GM12875 (cell line): ENCODE results near the gene GPR33.
A peak's percentile ranks its signal among the peaks of the same experiment; 100 is the strongest.

Experiments
- H3K4me3 ChIP-seq: one replicate; pipeline ENCODE4 v1.5.1; 2011; ENCODE audit warnings: low read depth, low read length, control low read depth
- CTCF ChIP-seq: IDR thresholded peaks from 2 replicates; pipeline ENCODE4 v1.5.1; 2011; ENCODE audit warnings: low read depth, mild to moderate bottlenecking, control low read depth, inconsistent platforms, low read length, moderate library complexity, borderline replicate concordance; ENCODE audit not compliant: insufficient read depth

Gene GPR33

GRCh38 chr14:31461545-31461944 is 26.3 kb downstream of the GPR33 start:
- no peak overlapping the region for H3K4me3 ChIP-seq
- TF ChIP-seq CTCF, result no peak

- no peak for TF ChIP-seq CTCF
- no peak overlapping the region for H3K4me3 ChIP-seq
Observed at GRCh38 chr14:31457665-31458659, 29.9 kb downstream of the GPR33 start.

- no peak for TF ChIP-seq CTCF
- peak within 1 kb of the TSS; percentile 59 for H3K4me3 ChIP-seq
Observed at GRCh38 chr14:31456841-31457664, 30.8 kb downstream of the GPR33 start, which contains the start of gene DTD2. DTD2 (minus strand) TSS chr14:31457506; CDS start chr14:31457393, 113 bp downstream.

- H3K4me3 ChIP-seq, result no peak overlapping the region
- TF ChIP-seq CTCF, result no peak
Observed at GRCh38 chr14:31449971-31450610, 37.7 kb downstream of the GPR33 start.

- H3K4me3 ChIP-seq, result no peak overlapping the region
- no peak for TF ChIP-seq CTCF
Observed at GRCh38 chr14:31449136-31449535, 38.7 kb downstream of the GPR33 start.

GRCh38 chr14:31445703-31446102 is 42.1 kb downstream of the GPR33 start:
- TF ChIP-seq CTCF, result no peak
- H3K4me3 ChIP-seq, result no peak overlapping the region
